Inflammatory macrophage treated with lipopolysaccharide for 4 hours (primary cell): ENCODE results near the gene KCTD17.

ENCODE experiments used
- DNase-seq: peaks from one replicate; pipeline ENCODE4 v3.0.0-alpha.2; 2020

The KCTD17 gene

GRCh38 chr22:37051391-37052385, at the start of gene KCTD17:
Gene KCTD17 (plus strand): TSS chr22:37051742. CDS start chr22:37051761, 19 bp downstream.
- DNase-seq, result peak; percentile 65

GRCh38 chr22:37001826-37002225, 49.7 kb upstream of the KCTD17 start:
- no peak for DNase-seq

- no peak for DNase-seq
Measured at GRCh38 chr22:37002633-37003032, 48.9 kb upstream of the KCTD17 start.

- no peak for DNase-seq
Measured at GRCh38 chr22:37007651-37008050, 43.9 kb upstream of the KCTD17 start.

DNA sequence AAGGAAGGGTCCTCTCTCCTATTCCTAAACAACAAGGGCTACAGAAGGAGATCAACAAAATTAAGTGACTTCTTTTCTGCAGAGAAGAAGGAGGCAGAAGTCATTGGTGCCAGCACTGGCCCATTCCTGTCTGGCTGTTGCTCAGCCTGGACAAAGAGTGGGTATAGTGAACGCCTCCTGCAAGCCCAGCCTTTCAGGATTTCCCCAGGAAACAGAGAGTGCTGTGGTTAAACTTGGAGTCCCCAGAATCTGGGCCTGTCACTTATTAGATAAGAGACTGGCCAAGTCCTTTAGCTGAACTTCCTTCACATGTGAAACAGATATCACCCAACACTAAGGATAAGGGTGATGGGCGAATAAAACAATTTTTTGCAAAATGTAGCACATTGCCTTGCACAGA, 43.2 kb upstream of the KCTD17 start:
- DNase-seq, result peak; percentile 33

- DNase-seq, result no peak
Measured at GRCh38 chr22:37009490-37009889, 42.1 kb upstream of the KCTD17 start.

GRCh38 chr22:37010174-37010573, 41.4 kb upstream of the KCTD17 start:
- DNase-seq, result no peak

DNA sequence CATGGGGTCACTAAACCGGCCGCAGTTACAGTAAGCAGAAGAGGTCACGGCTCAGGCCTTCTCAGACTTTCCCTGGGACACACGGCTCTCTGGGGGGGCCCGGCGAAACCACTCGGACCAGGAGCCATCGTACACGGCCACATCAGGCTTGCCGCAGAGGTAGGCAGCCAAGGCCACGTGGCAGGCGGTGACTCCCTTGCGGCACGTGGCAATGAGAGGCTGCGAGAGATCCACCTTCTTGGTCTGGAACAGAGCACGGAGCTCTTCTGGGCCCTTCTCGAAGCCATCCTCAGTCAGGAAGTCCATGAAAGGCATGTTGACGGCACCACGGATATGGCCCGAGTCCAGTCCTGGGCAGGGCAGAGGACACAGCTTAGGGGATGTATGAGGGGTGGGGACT, 40.6 kb upstream of the KCTD17 start:
- no peak for DNase-seq

DNA sequence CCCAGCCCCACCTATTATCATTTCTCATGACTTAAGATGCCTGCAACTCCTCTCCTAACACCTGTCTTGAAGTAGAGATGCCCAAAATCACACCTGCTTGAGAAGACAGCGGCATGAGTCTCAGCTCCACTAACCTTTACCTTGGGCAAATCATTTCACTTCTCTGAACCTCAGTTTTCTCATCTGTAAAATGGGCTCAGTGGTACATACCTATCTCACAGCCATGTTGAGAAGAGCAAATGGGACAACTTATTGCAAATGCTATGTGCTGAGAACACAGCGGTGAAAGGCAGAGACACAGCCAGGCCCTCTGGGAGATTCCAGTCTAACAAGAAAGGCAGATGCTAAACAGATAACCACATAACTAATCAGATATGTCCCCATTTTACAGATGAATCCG, 40.1 kb upstream of the KCTD17 start:
- DNase-seq, result no peak

GRCh38 chr22:37012262-37012904, 39.2 kb upstream of the KCTD17 start:
- no peak for DNase-seq

DNA sequence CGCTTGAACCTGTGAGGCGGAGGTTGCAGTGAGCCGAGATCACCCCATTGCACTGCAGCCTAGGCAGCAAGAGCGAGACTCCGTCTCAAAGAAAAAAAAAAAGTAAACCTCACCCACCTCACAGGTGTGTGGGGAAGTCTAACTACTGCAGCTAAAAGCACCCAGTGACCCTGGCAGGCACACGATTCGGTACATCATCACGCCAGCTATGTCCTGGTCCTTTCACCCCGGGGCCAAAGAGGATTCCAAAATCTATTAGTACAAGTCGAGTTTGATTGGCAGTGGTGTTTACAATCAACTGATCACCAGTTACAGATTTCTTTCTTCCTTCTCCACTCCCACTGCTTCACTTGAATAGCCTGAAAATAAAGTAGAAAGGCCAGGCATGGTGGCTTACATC, 38.6 kb upstream of the KCTD17 start:
- DNase-seq, result no peak

DNA sequence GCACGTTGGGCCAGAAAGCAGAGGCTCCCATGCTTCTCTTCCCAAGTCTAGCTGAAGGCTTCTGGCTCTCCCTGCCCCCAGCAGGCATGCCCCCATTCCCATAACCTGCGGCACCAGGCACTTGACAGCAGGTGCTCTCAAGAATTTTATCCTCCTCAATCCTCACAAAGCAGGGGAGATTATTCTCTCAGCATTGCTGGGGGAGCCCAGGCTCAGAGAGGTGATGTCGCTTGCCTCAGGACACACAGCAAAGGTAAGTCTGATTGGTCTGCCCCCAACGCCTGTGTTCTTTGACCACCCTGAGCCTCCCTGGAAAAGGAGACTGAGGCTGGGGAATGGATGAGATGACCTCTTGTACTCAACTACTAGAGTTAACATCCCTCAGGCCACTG, 37.1 kb upstream of the KCTD17 start:
- no peak for DNase-seq

- peak; percentile 21 for DNase-seq
Measured at GRCh38 chr22:37014835-37015586, 36.5 kb upstream of the KCTD17 start.

- no peak for DNase-seq
Measured at GRCh38 chr22:37015587-37015878, 36.0 kb upstream of the KCTD17 start.

GRCh38 chr22:37016134-37016910, 35.2 kb upstream of the KCTD17 start:
- DNase-seq, result no peak

- DNase-seq, result no peak
Measured at GRCh38 chr22:37017356-37017755, 34.2 kb upstream of the KCTD17 start.

DNA sequence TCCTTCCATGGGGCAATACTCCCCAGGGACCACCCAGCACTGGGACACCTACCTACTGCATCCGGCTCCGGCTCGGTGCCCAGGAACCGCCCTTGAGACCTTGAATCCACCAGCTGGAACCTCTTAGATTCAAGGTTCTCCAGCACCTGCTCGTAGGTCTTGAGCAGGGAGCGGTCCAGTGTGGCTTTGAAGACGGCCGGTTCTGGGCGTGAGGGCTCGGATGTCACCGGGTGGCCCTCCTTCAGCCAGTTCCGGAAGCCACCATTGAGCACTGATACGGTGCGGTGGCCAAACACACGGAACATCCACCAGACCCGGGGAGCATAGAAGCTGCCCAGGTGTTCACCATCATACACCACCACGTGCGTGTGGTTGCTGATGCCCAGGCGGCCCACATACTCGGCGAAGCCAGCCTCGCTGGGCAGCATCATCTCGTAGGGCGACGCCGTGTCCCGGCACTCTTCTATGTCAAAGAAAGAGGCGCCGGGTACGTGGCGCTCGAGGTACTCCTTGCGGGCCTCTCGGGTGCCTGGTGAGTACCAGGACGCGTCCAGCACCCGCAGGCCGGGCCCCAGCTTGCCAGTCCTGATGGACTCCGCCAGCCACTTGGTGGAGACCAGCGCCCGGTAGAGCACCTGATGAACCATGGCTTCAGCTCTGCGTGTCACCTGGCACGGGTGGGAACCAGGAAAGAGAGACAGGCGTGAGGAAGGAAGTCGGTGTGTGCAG, 33.3 kb upstream of the KCTD17 start:
- no peak for DNase-seq

DNA sequence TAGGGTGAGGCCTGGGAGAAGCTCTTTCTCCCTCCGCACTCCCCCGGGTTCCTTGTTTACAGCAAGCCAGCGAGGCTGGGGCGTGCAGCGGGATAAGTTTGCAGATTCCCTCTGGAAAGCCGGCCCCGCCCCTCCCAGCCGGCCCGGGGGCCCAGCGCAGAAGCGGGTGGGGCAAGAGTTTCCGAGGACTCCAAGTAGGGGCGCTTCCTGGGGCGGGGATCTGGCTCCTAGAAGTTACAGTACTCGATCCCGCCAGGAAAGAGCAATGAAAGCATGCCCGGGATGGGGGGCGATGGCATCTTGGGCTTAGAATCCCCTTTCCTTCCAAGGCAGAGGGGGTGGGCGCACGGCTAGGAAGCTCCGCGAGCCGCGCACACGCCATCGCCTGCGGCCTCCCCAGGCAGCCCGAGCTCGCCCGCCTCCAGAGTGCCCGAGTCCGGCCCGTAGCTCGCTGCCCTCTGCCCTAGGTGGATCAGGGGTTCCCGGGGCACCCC, 32.7 kb upstream of the KCTD17 start:
- DNase-seq, result no peak

DNA sequence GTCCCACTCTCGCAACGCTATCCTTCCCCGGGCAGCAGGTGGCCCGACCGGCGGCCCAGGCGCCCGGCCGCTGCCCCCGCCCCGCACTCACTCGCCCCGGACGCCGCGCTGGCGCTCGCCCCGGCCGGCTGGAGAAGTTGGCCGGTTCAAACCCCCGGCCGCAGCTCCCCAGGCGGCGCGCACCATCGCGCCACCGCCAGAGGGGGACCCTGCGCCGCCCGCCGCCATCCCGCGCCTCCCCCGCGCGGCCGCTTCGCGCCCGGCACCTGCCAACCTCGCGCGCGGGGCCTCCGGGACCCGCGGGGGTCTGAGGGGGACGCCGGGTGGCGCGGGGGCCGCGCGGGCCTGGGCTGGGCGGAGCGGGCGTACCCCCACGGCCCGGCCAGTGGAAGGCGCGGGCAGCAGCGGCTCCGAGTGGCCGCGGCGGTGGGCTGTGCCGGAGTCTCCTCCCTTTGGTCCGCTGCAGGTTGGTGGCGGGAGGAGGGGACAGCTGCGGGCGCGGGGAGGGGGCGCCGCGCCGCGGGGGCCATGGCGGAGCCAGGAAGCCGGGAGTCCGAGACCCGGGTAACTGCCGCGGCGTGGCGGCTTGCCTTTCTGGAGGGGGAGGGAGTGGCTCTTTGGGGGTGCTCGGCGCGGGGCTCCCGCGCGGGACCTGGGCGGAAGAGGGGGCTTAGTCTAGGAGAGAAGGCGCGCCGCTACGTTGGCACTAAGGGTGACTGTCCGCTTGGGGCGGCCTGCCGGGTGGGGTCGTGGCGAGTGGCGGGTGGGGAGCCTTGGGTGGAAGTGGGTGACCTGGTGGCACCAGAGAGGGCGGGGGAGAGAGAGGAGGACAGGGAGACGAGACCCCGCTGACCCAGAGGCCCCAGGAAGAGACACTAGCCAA, 32.0 kb upstream of the KCTD17 start, which contains the start of the genes MPST and TST:
Gene MPST, plus strand, starts transcription at position 434 of the 883 bp plus-strand sequence. Its CDS starts 95 bp downstream, at position 529.
Gene TST, minus strand, starts transcription at position 139 of the 883 bp plus-strand sequence. CDS start 715 bp downstream, outside the sequence.
- DNase-seq, result peak; percentile 72

DNA sequence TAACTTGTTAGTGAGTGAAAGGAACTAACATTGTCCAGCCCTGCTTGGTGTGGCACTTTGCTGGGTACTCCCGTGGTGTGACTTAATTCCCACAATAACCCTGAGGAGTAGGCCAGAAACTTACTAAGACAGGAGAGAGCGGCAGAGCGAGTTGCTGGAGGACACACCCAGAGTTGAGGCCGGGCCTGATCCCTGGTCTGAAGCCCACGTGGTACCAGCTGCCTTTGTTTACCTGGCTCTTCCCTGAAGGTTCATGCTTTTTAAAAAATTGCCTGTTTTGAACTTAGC, 31.4 kb upstream of the KCTD17 start:
- DNase-seq, result peak; percentile 26

DNA sequence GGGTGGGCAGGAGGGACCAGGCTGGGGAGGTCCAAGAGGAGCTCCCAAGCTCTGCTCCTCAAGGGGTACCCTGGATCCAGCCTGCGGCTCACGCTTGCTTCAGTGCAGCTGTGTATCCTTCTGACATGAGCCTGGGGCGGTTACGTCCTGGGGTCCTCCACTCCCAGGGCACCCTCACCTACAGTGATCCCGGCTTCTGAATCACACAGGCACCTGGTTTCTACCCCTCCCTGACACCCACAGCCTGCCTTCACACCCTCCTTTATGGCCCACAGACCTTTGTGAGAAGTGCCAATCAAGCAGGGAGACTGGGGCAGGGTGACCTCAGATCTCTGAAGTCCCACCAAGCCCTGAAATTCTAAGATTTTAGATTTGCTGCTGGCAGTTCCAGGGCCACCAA, 30.5 kb upstream of the KCTD17 start:
- DNase-seq, result no peak
